UCSD-AML1 (cell line): ENCODE data around the gene HSPA1A.
"Not testable (repeated sequence)": the region's sequence is repeated elsewhere in the genome, so short reads cannot be mapped to it uniquely, and the experiment has no call there.

Experiments used
- DNase-seq: peaks from one replicate; lab custom pipeline; 2025; ENCODE audit not compliant: unreplicated experiment; lab: John Stamatoyannopoulos, UW

Gene HSPA1A

GRCh38 chr6:31781244-31782125, 33.9 kb upstream of the HSPA1A start:
- no peak for DNase-seq

GRCh38 chr6:31782126-31782855, 33.1 kb upstream of the HSPA1A start:
- no peak for DNase-seq

DNA sequence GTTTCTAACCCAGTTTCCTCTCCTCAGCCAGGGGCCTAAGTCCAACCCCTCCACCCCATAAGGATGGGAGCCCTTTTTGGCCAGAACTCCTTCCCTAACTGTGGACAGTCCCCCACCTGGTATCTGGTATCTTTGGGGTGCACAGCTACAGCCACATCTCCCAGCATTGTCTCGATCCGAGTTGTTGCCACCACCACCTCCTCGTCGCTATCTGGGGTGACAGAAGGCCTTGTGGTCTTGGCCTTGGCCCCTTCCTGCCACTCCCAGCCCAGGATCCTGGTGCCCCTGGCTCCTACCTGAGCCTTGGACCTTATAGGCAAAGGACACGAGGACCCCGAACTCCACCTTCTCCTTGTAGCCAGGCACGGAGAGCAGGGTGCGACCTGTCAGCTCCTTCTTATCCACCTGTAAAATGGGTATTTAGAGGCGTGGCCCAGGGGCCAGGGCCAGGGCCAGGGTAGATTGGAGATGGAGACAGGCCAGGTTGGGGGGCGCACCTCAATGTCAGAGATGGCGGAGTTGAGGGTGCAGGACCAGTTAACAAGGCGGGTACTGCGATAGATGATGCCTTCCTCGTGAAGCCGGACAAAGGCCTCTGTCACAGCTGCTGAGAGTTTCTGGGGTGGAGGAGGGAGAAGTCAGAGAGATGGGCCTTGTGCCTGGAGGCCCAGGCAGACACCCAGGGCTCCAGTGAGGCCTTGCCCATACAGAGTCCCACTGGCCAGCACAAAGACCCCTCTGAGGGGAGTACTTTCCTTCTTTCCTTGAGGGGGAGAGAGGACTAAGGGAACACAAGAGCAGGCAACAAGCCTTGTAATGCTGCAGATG, 31.0 kb upstream of the HSPA1A start:
- DNase-seq = no peak

DNA sequence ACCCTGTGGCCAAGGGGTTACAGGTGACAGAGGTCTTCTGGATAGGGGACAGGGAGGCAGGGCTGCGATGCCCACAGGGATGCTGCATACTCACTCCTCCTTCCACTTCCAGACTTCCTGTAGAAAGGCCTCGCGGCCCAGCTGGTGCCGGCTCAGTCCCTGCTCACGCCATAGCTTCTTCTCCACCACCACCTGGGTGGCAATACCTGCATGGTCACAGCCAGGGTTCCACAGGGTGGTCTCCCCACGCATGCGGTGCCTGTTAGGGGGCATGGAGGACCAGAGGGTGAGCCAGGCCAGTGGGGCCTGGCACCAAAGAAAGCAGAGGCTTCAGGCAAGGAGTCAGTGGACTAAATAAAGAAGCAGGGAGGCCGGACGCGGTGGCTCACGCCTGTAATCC, 29.9 kb upstream of the HSPA1A start:
- DNase-seq = no peak

GRCh38 chr6:31791324-31792089, 23.8 kb upstream of the HSPA1A start:
- DNase-seq = no peak

- DNase-seq = no peak
Observed at GRCh38 chr6:31792090-31792374, 23.3 kb upstream of the HSPA1A start.

DNA sequence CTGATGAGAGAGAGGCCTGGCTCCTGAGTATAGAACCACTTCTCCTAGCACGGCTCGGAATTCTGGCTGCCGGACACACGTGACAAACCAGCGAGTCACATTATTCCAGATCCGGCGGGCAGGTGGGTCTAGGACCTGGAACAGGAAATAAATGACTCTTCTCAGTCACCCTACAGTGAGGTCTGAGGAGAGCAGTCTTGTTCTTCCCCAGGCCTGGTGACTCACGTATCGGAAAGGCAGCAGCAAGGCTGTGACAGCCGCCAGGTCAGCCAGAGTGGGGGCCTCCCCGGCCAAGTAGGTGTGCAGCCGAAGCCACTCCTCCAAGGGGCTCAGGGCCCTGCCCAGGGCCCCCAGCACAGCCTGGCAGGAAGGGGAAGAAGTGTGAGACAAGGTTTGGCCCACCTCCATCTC, 22.6 kb upstream of the HSPA1A start:
- no peak for DNase-seq

GRCh38 chr6:31793927-31794245, 21.5 kb upstream of the HSPA1A start:
- not testable (repeated sequence) for DNase-seq

DNA sequence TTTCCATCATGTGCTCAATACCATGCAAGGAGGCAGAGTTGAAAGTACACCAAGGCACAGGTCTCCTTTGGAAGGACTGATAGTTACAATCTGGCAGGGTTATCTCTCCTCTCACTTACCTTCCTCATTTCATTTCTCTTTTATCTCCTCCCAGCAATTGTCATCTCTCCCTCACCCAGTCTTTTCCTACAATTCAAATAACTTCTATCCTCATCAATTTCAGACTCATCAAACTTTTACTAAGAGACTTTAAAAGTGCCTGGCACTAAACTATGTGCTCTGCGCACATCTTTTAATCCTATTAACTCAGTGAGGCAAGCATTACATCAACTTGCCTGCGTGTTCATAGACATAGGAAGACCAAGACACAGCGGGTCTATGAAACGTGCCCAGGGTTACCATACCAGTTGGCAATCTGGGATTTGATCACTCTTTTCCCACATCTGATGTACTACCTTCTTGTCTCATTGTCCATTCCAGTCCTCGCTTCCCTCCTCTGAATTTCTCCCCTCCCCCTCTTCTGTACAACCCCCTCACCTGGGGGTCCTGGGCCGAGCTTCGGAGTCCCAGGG, 21.0 kb upstream of the HSPA1A start:
- DNase-seq = no peak

GRCh38 chr6:31794866-31795615, 20.3 kb upstream of the HSPA1A start:
- DNase-seq = no peak

GRCh38 chr6:31795616-31796298, 19.6 kb upstream of the HSPA1A start, which contains the start of gene VARS1:
Gene VARS1 (minus strand): TSS chr6:31795752. CDS start chr6:31795217, 535 bp downstream.
- DNase-seq = peak; percentile 93

DNA sequence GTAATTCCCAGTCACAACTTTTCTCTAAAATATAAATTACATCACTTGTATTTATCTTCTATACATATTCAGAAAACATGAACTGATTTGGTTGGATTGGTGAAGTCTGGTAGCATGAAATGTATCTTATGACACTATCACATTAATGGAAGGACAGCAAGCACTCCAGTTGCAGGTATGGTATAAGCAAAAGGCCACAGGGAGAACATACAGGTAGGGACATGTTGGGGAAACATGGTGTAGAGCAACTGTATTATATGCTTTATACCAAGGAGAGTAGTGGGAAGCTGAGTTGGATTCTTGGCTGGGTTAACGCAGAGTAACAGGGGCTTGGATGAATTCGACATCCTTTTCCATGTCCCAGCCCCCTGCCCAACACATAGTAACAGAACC, 18.4 kb upstream of the HSPA1A start:
- no peak for DNase-seq

DNA sequence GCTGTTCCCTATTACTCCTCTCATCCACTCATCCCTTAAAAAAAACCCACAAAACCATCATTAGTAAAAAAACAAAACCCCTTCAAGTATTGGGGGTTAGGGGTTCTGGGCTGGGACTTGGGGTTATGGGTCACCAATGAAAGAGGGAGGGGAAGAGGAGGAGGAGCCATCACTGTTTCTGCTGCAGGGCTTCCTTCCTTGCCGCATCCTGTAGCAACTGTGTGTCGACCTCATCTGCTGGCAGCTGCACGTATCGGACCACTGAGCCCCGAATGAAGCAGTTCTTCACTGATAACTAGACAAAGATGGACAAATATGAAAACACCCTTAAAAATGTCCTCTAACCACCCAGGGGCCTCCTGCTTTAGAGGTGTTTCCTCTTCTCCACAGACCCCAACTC, 17.8 kb upstream of the HSPA1A start:
- no peak for DNase-seq

GRCh38 chr6:31799781-31800180, 15.6 kb upstream of the HSPA1A start:
- DNase-seq = no peak

GRCh38 chr6:31801031-31801927, 14.1 kb upstream of the HSPA1A start:
- not testable (repeated sequence) for DNase-seq

DNA sequence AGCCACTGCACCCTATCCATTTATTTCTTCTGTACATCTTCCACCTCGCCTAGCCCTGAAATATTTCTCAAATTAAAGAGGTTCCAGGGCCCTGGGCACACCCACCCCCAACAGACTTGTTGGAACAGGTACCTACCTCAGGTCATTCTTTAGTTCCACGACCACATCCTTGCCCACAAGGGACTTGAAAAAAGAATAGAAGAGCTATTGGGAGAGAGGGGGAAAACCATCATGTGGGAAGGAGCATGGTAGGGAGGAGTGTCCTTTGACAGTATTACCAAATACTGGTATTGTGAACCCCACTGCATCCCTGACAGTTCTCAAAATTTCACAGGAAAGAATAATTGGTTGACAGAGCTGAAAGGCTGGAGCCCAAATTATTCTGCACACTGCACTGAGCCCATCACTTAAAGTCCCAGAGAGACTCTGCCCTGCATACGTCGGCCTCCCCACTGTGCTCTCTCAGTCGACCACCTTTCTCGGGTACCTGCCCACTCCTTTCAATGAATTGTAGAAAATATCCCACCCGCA, 9.3 kb upstream of the HSPA1A start:
- DNase-seq = no peak

DNA sequence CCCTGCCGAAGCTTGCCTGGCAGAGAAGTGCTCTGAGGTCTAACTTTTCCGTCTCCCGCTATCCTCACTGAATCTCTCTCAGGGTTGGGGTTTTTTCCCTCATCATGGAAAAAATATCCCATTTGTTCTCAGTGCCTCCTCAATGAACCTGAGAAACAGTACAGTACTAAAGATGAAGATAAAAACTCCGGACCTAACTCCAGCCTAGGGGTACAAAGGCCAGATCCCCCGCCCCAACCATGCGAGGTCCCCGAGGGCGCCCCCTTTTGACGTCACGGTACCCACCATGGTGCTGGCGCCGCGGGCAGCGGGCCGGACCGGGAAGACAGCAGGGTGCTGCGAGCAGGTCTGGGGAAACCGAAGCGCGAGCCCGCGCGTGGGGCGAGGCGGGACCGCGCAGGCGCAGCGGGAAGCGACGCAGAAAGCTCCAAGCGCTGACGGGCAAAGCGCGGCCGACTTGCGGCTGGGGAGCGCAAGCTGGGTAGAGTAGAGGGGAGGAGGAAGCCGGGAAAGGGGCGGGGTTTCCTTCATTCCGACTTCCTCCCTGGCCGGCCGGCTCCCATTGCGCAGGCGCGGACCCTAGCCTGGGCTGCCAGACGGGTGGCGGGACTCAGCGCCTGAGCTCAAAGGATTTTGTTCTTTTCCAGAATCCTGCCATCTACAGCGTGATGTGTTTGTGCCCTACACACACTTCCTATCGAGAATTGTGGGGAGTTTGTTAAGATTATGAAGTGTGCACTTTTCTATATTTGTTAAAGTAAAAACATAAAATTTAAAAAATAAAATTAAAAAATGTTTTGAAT, 8.7 kb upstream of the HSPA1A start, which contains the start of gene LSM2:
LSM2 (minus strand) TSS at position 497 of the 803 bp plus-strand sequence; CDS start at position 288, 209 bp downstream.
- peak; percentile 97 for DNase-seq
